Epithelial cell of esophagus (primary cell): ENCODE data around the gene SLC7A1.

Experiments
- DNase-seq: peaks from one replicate; pipeline ENCODE4 v3.0.0; 2010; ENCODE audit warnings: low read depth
- H3K4me3 ChIP-seq: 2 replicates; pipeline ENCODE4 v1.5.1; 2011; ENCODE audit warnings: mild to moderate bottlenecking, low read length, control low read depth
- CTCF ChIP-seq: IDR thresholded peaks from 2 replicates; pipeline ENCODE4 v1.5.1; 2011; ENCODE audit warnings: low read depth, mild to moderate bottlenecking, low read length, control low read depth, inconsistent platforms; ENCODE audit not compliant: insufficient read depth; ENCODE audit errors: missing control alignments

The SLC7A1 gene

GRCh38 chr13:29508130-29508875 is 87.2 kb downstream of the SLC7A1 start:
- peak; percentile 78 for DNase-seq
- H3K4me3 ChIP-seq: no peak overlapping the region
- TF ChIP-seq CTCF: peak; percentile 98

- no peak for TF ChIP-seq CTCF
- no peak for DNase-seq
- no peak overlapping the region for H3K4me3 ChIP-seq
These were observed 88.1 kb downstream of the SLC7A1 start for GRCh38 chr13:29507356-29507755.

GRCh38 chr13:29505950-29506349 is 89.5 kb downstream of the SLC7A1 start:
- TF ChIP-seq CTCF: no peak
- H3K4me3 ChIP-seq: no peak overlapping the region
- DNase-seq: no peak

- no peak overlapping the region for H3K4me3 ChIP-seq
- no peak for TF ChIP-seq CTCF
- DNase-seq: no peak
These were observed 90.0 kb downstream of the SLC7A1 start for GRCh38 chr13:29505511-29505910.

- no peak overlapping the region for H3K4me3 ChIP-seq
- TF ChIP-seq CTCF: no peak
- DNase-seq: no peak
These were observed 90.8 kb downstream of the SLC7A1 start for GRCh38 chr13:29504691-29505090.

- no peak overlapping the region for H3K4me3 ChIP-seq
- DNase-seq: peak; percentile 23
- TF ChIP-seq CTCF: no peak
These were observed 92.2 kb downstream of the SLC7A1 start for GRCh38 chr13:29503041-29503837.
